HepG2 (cell line): Measurements from ENCODE around the gene BABAM2.

Source experiments
- MYC ChIP-seq: sonication (generic); formaldehyde crosslinking; IDR thresholded peaks from 2 replicates; pipeline ENCODE4 v1.9.0; 2021; ENCODE audit warnings: missing genetic modification reagents, borderline replicate concordance
- POLR2A ChIP-seq, 2 experiments: IDR thresholded peaks; 2 replicates each; pipeline ENCODE4 v1.6.1; 2011; ENCODE audit warnings: low read depth in 2 of 2, low read length in 2 of 2, mild to moderate bottlenecking in 1 of 2, moderate library complexity in 1 of 2; ENCODE audit not compliant: insufficient read depth in 1 of 2

GRCh38 chr2:28025123-28025522 is 134.6 kb downstream of the BABAM2 start:
- no peak for TF ChIP-seq POLR2A (IDR thresholded peaks at IDR 0.05; ENCODE audit: insufficient read depth in 1 of 2, low read depth in 2 of 2, low read length in 2 of 2)
- TF ChIP-seq MYC (CRISPR knock-in tag), result no peak
